SU-DHL-6 (cell line): ENCODE data around the gene FEN1.

Experiments
- H2AFZ ChIP-seq: fragments of 200-600 bp; sonication (generic); 2 replicates; pipeline ENCODE4 v1.6.1; 2014; ENCODE audit warnings: low read depth, mild to moderate bottlenecking, moderate library complexity, mixed read lengths, antibody characterized with exemption, low read length; ENCODE audit not compliant: severe bottlenecking
- H3F3A ChIP-seq: fragments of 200-600 bp; shearing (Covaris generic); 2 replicates; pipeline ENCODE4 v1.6.0; 2016; ENCODE audit warnings: antibody characterized with exemption, mild to moderate bottlenecking; ENCODE audit not compliant: insufficient read depth
- H3K27ac ChIP-seq: fragments of 200-600 bp; sonication (generic); 2 replicates; pipeline ENCODE4 v1.5.1; 2016; ENCODE audit warnings: low read depth, mild to moderate bottlenecking, low read length, moderate library complexity, mixed read lengths
- H3K27me3 ChIP-seq: fragments of 200-600 bp; sonication (generic), shearing (Covaris generic); 2 replicates; pipeline ENCODE4 v1.6.0; 2014; ENCODE audit warnings: mild to moderate bottlenecking, low read length
- H3K36me3 ChIP-seq: fragments of 200-600 bp; sonication (generic); 2 replicates; pipeline ENCODE4 v1.6.1; 2014; ENCODE audit warnings: mild to moderate bottlenecking, low read length, mixed read lengths
- H3K4me2 ChIP-seq: fragments of 300-600, 200-600 bp; shearing (Covaris generic), sonication (generic); 2 replicates; pipeline ENCODE4 v1.6.0; 2014; ENCODE audit warnings: low read length, low read depth, mild to moderate bottlenecking; ENCODE audit not compliant: poor library complexity, severe bottlenecking
- H3K4me3 ChIP-seq: fragments of 200-600 bp; sonication (generic); 2 replicates; pipeline ENCODE4 v1.5.1; 2014; ENCODE audit warnings: antibody characterized with exemption, low read length, mild to moderate bottlenecking, mixed read lengths; ENCODE audit not compliant: insufficient read depth, poor library complexity, severe bottlenecking
- H3K79me2 ChIP-seq: fragments of 200-600 bp; sonication (generic); 2 replicates; pipeline ENCODE4 v1.6.1; 2014; ENCODE audit warnings: mild to moderate bottlenecking, low read length, moderate library complexity; ENCODE audit not compliant: insufficient read depth
- H3K9ac ChIP-seq: fragments of 200-600 bp; sonication (generic); 2 replicates; pipeline ENCODE4 v1.7.0; 2014; ENCODE audit warnings: mild to moderate bottlenecking, low read length
- H3K9me2 ChIP-seq: fragments of 200-600 bp; sonication (generic); replicated peaks from 2 replicates; pipeline ENCODE4 v1.6.1; 2014; ENCODE audit warnings: low read length; ENCODE audit not compliant: insufficient read depth
- H3K9me3 ChIP-seq: fragments of 200-600 bp; sonication (generic); 2 replicates; pipeline ENCODE4 v1.6.1; 2014; ENCODE audit warnings: low read length, mixed read lengths; ENCODE audit not compliant: insufficient read depth
- H4K20me1 ChIP-seq: fragments of 200-600 bp; sonication (generic); 2 replicates; pipeline ENCODE4 v1.6.1; 2014; ENCODE audit warnings: low read depth, mild to moderate bottlenecking, antibody characterized with exemption, low read length, moderate library complexity, mixed read lengths
- CTCF ChIP-seq: fragments of 200-600 bp; sonication (generic); IDR thresholded peaks from one replicate; pipeline ENCODE4 v1.5.1; 2017; ENCODE audit warnings: antibody characterized with exemption, mild to moderate bottlenecking, low read length, moderate library complexity; ENCODE audit not compliant: insufficient read depth, poor library complexity, severe bottlenecking
- EZH2phosphoT487 ChIP-seq: fragments of 200-600 bp; sonication (generic), shearing (Covaris generic); conservative IDR thresholded peaks from 2 replicates; pipeline ENCODE4 v1.6.1; 2018; ENCODE audit warnings: mild to moderate bottlenecking, antibody characterized with exemption, low read length, moderate library complexity, mixed read lengths

FEN1 gene

GRCh38 chr11:61777234-61778090 is 15.2 kb upstream of the FEN1 start:
- Histone ChIP-seq H3K36me3 (no peaks in the 10 kb centered on the region), H3K27me3 (no peaks in the 10 kb centered on the region), H3K4me2 (no peak overlapping the region), H3K4me3 (no peak overlapping the region), H2AFZ (no peak overlapping the region), H3F3A (no peaks in the 10 kb centered on the region), H4K20me1 (no peaks in the 10 kb centered on the region), H3K9me3 (no peaks in the 10 kb centered on the region), H3K27ac (no peak overlapping the region), H3K79me2 (no peaks in the 10 kb centered on the region), H3K9ac (no peak overlapping the region), H3K9me2 (no peaks in the 10 kb centered on the region)
- TF ChIP-seq CTCF (no peak), EZH2phosphoT487 (no peak)

GRCh38 chr11:61778357-61778886 is 14.3 kb upstream of the FEN1 start:
- no peak overlapping the region for H3K4me3 ChIP-seq
- H3K27ac ChIP-seq = no peak overlapping the region
- no peaks in the 10 kb centered on the region for H3K9me3 ChIP-seq
- H3K9ac ChIP-seq = no peak overlapping the region
- no peaks in the 10 kb centered on the region for H3K27me3 ChIP-seq
- H3F3A ChIP-seq = no peaks in the 10 kb centered on the region
- H2AFZ ChIP-seq = no peak overlapping the region
- TF ChIP-seq EZH2phosphoT487 = no peak
- TF ChIP-seq CTCF = no peak
- no peaks in the 10 kb centered on the region for H3K9me2 ChIP-seq
- no peaks in the 10 kb centered on the region for H4K20me1 ChIP-seq
- no peaks in the 10 kb centered on the region for H3K79me2 ChIP-seq
- no peaks in the 10 kb centered on the region for H3K36me3 ChIP-seq
- H3K4me2 ChIP-seq = no peak overlapping the region

- Histone ChIP-seq H3K9me2 (no peaks in the 10 kb centered on the region), H3K4me2 (no peak overlapping the region), H3K36me3 (no peaks in the 10 kb centered on the region), H3K79me2 (no peaks in the 10 kb centered on the region), H3K4me3 (no peak overlapping the region), H2AFZ (no peak overlapping the region), H3K9ac (no peak overlapping the region), H3K27ac (no peak overlapping the region), H3K9me3 (no peaks in the 10 kb centered on the region), H4K20me1 (no peaks in the 10 kb centered on the region), H3F3A (no peaks in the 10 kb centered on the region), H3K27me3 (no peaks in the 10 kb centered on the region)
- TF ChIP-seq EZH2phosphoT487 = no peak
- no peak for TF ChIP-seq CTCF
These were observed 13.6 kb upstream of the FEN1 start for GRCh38 chr11:61778920-61779650.
